NCI-H187 (cell line): ENCODE data around the gene OVOL3.
"Not testable (repeated sequence)": the region's sequence is repeated elsewhere in the genome, so short reads cannot be mapped to it uniquely, and the experiment has no call there.

Experiments used
- DNase-seq, 2 experiments: peaks; one replicate each; lab custom pipeline; 2025; lab: John Stamatoyannopoulos, UW

The OVOL3 gene

DNA sequence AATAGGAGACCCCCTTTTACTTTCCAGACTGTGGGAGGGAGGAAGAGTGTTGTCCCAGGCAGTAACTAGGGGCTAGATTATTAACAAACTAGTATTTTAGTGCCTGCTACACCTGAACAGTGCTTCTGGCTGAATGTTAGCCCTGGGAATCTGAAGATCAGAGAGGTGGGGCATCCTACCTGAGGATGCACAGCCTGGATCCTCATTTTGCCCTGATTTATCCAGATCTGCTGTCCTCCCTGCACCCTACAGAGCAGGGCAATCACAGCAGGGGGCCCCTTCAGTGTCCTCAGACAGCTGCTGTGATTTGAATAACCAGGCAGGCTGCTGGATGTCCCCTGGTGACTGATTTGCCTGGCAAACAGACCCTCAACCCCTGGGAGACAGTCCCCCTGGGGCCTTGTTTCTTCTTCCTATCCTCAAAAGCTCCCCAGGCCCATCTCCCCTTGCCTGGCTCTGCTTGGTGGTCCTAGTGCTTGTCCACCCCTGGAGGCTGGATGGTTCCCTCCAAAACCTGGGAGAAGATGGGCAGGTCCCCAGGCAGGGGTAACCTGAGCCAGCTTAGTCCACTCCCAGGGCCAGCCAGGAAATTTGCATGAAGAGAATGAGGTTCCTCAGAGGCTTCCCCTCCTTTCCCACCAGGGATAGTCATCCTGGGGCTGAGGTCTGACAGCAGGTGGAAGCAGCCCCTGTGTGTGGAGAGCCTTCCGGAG lies at the start of gene OVOL3:
Gene OVOL3 (plus strand): TSS at position 657 of the 713 bp plus-strand sequence. CDS start 60 bp downstream, outside the sequence.
- DNase-seq = no peak

- no peak for DNase-seq
Measured at GRCh38 chr19:36061367-36061766, 49.6 kb upstream of the OVOL3 start.

- DNase-seq = no peak
Measured at GRCh38 chr19:36064826-36065225, 46.1 kb upstream of the OVOL3 start.

GRCh38 chr19:36067681-36068080 lies 43.3 kb upstream of the OVOL3 start:
- DNase-seq = no peak

DNA sequence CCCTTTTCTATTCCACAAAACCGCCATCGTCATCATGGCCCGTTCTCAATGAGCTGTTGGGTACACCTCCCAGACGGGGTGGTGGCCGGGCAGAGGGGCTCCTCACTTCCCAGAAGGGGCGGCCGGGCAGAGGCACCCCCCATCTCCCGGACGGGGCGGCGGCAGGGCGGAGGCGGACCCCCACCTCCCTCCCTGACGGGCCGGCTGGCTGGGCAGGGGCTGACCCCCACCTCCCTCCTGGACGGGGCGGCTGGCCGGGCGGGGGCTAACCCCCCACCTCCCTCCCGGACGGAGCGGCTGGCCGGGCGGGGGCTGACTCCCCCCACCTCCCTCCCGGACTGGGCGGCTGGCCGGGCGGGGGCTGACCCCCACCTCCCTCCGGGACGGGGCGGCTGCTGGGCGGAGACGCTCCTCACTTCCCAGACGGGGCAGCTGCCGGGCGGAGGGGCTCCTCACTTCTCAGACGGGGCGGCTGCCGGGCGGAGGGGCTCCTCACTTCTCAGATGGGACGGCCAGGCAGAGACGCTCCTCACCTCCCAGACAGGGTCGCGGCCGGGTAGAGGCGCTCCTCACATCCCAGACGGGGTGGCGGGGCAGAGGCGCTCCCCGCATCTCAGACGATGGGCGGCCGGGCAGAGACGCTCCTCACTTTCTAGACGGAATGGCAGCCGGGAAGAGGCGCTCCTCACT lies 42.0 kb upstream of the OVOL3 start:
- DNase-seq = not testable (repeated sequence)

- DNase-seq = no peak
Measured at GRCh38 chr19:36072081-36072480, 38.9 kb upstream of the OVOL3 start.

DNA sequence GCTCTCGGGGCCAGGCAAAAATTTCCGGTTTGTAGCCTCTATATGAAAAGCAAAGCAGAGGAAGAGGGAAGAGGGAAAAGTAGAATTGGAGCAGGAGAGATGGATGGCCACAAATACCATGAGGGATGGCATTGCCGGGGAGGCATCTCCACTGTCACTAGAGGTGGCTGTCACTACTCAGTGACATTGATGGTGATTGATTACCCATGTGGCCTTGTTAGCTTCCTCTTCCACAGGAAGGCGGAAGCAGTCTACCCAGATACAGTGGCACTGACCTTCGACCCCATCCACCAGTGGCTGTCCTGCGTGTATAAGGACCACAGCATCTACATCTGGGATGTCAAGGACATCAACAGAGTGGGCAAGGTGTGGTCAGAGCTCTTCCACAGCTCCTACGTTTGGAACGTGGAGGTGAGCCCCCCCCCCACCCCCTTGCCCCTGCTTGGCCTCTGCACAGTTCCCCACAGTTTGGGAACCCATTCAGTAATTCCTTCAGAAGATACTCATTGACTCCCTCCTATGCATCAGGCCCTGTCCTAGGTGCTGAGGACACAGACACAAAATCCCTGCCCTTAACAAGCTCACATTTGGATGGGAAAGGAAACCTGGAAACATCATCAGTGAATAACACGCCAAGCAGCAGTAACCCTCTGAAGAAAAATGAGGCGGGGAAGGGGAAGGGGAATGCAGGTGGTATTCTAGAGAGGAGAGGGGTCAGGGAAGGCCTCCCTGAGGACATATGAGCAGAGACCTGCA lies 37.6 kb upstream of the OVOL3 start:
- DNase-seq = no peak

DNA sequence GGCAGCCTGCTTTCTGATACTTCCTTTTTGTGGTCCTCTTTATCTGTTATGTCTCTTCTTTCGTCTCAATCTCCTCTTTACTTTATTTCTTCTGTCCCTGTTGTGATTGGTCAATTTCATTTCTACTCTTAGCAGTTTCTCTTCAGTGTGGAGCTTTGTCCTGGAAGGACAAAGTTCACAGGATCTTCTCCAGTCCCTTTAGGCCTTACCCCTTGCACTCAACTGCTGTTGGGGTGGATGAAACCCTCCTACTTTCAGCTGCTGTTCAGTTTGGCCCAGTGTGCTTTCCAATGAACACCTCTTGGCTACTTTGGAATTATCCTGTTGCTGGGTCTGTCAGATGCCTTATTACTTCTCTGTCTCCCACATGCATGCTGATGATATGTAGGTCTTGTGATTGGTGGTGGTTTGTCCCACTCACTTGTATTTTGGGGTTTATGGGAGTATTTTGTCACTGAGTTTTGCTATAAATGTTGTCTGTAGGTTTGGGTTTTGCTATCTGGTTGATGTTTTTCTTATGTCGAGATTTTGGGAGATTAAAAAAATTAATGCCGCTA lies 31.5 kb upstream of the OVOL3 start:
- no peak for DNase-seq

- DNase-seq = no peak
Measured at GRCh38 chr19:36081385-36081784, 29.6 kb upstream of the OVOL3 start.

DNA sequence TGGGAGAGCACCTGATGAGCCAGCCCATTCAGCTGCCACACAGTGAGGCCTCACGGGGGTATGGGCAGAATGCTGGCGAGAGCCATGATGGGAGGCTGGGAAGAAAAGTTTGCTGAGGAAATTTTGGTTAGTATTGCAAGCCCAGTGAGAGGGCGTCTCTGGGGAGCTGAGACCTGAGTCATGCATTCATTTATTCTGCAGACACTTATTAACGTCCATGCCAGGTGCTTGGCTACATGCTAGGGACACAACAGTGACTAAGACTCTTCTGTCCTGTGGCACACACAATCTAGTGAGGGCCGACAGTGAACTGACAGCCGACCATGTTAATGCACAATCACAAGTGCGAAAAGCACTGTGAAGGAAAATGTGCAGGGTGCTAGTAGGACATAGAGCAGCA lies 29.0 kb upstream of the OVOL3 start:
- no peak for DNase-seq

DNA sequence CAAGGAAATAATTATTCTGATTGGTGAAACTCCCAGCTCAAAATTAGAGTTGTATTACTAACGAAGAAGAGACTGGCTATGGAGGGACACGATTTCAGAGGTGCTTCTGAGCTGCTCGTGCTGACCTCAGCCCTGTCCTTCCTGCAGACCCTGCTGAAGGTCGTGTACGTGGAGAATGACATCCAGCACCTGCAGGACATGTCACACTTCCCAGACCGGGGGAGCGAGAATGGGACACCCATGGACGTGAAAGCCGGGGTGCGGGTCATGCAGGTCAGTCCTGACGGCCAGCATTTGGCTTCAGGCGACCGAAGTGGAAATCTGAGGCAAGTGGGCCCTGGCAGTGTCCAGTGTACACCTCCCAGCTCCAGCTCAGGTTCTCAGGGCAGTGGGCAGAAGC lies 28.0 kb upstream of the OVOL3 start:
- DNase-seq = no peak

GRCh38 chr19:36084231-36085009 lies 26.5 kb upstream of the OVOL3 start:
- no peak for DNase-seq

DNA sequence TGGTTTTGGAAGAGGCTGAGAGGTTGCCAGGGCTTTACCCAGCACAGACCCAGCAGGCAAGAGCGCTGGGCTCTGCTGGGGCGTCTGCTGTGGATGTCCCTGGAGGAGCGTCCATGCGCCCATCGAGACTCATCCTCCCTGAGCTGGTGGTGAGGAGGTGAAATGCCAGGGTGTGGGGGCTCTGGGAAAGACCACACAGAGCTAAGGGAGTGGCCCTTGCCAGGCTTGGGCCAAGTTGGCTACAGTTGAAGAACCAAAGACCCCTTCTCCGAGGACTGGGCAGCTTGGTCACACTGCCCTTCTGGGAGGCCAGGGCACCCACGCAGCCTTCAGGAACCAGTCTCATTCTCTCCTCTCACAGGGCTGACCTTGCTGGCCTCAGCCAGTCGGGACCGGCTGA lies 24.6 kb upstream of the OVOL3 start:
- DNase-seq = no peak

DNA sequence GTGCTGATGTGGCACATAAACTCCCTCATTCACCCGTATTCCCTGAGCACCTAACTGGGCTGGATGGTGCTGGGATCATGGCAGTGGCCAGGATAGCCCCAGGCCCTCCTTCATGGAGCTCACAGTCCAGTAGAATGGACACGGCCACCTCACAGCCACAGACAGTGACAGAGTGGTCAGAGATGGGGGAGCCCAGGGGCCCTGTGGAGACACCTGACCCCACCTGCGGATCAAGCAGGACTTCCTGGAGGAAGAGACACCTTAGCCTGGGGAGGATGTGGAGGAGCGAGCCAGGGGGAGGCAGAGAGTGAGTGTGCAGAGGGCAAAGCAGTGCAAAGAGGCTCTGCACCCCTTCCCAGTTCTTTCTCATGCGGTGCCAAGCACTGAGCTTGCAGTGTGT lies 21.1 kb upstream of the OVOL3 start:
- no peak for DNase-seq

DNA sequence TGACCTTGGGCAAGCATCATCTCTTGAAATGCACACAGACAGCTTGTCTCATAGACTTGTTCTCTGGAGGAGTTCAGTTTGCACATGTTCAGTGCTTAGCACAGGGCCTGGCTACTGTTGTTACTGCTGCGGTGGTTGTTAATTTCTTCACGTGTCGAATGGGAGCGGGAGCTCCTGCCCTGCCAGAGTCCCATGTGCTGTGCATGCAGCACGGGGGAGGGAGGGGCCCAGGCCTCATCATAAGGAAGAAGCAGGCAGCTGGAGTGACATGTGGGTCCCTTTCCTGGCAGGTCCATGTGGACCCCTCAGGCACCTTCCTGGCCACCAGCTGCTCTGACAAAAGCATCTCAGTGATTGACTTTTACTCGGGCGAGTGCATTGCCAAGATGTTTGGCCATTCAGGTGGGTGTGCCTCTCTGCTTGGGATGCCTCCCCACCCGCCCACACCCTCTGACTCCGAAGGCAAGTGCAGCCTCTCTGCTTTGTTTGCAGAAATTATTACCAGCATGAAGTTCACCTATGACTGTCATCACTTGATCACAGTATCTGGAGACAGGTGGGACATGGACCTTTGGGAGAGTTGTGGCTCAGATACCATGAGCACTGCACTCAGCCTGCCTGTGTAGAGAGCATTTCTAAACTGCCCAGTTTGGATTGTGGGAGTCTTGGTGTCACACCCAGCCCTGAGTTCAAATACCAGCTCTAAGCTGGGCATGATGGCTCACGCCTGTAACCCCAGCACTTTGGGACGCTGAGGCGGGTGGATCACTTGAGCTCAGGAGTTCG lies 19.8 kb upstream of the OVOL3 start:
- DNase-seq = no peak

GRCh38 chr19:36092566-36092965 lies 18.4 kb upstream of the OVOL3 start:
- no peak for DNase-seq

DNA sequence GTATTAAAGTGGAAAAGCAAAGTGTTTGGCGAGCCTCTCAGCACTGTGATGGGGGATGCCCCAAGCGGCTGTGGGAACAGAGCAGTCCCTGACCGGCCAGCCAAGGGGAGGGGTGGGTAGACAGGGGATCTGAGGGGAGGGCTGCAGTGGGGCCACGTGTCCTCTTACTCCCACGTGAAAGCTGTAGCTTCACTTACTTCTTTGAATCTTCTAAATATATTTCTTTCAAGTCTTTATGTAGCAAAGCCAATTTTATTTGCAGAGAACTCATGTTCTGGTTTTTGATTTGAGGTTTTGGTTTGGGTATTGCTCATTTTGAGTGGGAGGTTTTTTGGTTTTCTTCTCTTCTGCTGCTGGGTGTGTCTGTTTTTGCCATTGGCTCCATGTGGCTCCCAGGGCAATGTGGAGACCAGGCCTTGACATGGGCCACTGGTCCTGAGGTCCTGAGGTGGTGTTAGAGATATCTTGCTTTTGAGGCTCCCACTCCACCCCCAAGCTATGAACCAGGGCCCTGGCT lies 17.7 kb upstream of the OVOL3 start:
- no peak for DNase-seq

DNA sequence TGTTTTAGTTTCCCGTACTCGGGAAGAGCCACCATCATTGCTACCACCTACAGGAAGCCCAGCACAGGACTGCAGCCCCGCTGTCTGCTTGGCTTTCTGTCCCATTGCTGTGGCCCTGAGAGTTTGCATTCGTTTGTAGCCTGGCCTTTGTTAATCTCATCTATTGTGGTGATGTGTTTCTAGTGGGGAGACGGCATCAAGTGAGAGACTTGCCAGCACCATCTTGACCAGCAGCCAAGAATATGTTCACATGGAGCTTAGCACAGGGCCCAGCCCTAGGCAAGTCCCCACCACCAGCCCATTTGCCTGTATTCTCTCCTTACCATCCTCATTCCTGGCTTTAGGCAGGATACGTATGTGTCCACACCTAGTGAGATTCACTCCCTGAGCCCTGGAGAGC lies 17.3 kb upstream of the OVOL3 start:
- no peak for DNase-seq

DNA sequence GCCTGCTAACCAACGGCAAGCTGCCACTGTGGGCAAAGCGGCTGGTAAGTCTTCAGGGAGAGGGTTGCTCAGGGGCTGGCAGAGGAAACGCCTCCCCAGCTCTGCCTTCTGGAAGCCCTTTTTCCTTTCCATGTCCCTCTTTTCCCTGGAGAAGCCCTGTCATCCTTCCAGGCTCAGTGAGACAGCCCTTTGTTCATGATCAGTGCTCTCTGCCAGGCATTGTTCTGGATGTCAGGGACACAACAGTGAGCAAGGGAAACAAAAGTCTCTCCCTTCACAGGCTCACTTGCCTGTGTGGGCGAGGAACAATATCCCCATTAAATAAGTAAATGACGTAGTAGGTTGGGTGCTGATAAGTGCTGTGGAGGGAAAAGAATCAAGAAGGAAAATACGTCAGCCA lies 13.9 kb upstream of the OVOL3 start:
- no peak for DNase-seq

- no peak for DNase-seq
Measured at GRCh38 chr19:36099166-36099785, 11.7 kb upstream of the OVOL3 start.
